Measurements from ENCODE around the gene FERMT3.

The FERMT3 gene

DNA sequence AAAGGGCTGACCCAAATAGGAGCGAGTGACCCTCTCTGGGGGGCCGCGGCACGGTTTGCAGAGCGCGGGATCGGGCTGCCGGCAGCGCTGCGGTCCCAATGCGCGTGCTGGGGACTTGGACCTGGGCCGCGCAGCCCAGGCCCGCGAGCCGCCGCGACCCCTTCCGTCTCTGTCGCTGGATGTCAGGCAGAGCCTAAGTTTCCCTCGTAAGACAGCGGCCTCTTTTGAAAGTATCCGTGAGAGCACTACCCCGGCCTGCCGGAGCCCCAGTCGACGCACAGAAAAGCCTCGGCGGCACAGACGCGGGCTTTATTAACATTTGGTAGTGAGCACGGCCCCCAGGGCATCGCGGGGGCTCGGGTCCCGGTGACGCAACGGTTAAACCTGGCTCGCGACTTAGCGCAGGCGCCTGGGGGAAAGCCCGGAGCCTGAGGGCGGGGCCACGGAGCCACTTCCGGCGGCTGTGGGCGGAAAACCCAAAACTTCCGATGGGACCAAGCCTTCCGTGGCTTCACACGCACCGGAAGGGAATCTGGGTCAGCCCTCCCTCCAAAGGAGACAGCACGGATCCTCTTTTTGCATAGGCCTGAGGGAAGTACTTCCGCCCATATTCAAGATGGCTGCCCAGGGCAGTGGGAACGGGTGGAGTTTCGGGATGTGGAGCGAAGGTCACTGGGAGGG lies 63.2 kb downstream of the FERMT3 start:
- H3K9me3 ChIP-seq (ENCODE audit: insufficient read depth, low read depth, low read length) = no peaks in the 10 kb centered on the region
- H3K4me1 ChIP-seq (ENCODE audit: control insufficient read depth in 1 of 2, insufficient read depth in 2 of 2, low read length in 2 of 2) = peaks cover 14 to 18% of the 10 kb centered on the region in 2 experiments
- peak overlapping the region; percentile 98 for H2BK5ac ChIP-seq (ENCODE audit: low read depth, low read length, poor library complexity)
- peak overlapping the region; percentile 85 for H3K18ac ChIP-seq (ENCODE audit: low read length)
- H3K36me3 ChIP-seq (ENCODE audit: control insufficient read depth in 1 of 2, insufficient read depth in 2 of 2, low read length in 2 of 2) = peaks cover 31 to 33% of the 10 kb centered on the region in 2 experiments
- H2AFZ ChIP-seq (ENCODE audit: insufficient read depth, low read length, poor library complexity) = peak overlapping the region; percentile 64
- no CpG with 5 or more reads among the region's 58 CpGs for WGBS (ENCODE audit: extremely low coverage, insufficient coverage, insufficient read length)
- H3K14ac ChIP-seq (ENCODE audit: low read length) = peak overlapping the region; percentile 96
- peak overlapping the region; percentile 80 for H3K4me3 ChIP-seq (ENCODE audit: low read depth, low read length)
- peaks cover 13% of the 10 kb centered on the region for H3K79me2 ChIP-seq (ENCODE audit: control insufficient read depth, insufficient read depth, low read length, poor library complexity)
- H2AK5ac ChIP-seq (ENCODE audit: low read length) = peak overlapping the region; percentile 55
- peak; percentile 99 to 100 for DNase-seq
- H3K79me1 ChIP-seq (ENCODE audit: low read length) = peaks cover 28% of the 10 kb centered on the region
- peak overlapping the region; percentile 99 for H4K91ac ChIP-seq (ENCODE audit: low read depth, low read length)
- H3K4ac ChIP-seq (ENCODE audit: low read depth, low read length) = peak overlapping the region; percentile 67
- peak overlapping the region; percentile 92 for H3K4me2 ChIP-seq (ENCODE audit: low read length)
- peak overlapping the region; percentile 99 for H4K8ac ChIP-seq (ENCODE audit: low read depth, low read length)
- H2BK120ac ChIP-seq (ENCODE audit: insufficient read depth, low read length, poor library complexity) = peak overlapping the region; percentile 91
- peak overlapping the region; percentile 99 for H4K12ac ChIP-seq (ENCODE audit: low read depth, low read length)
- peak overlapping the region; percentile 99 for H3K27ac ChIP-seq (ENCODE audit: low read depth, low read length)
- no peak overlapping the region for H3K23ac ChIP-seq (ENCODE audit: low read length)
- no peak overlapping the region for H2BK12ac ChIP-seq (ENCODE audit: low read length)
- H3K9ac ChIP-seq (ENCODE audit: low read length) = peak overlapping the region; percentile 96
- H3K27me3 ChIP-seq (ENCODE audit: insufficient read depth, low read length) = no peaks in the 10 kb centered on the region

Data from trophoblast cell (in vitro differentiated cells and primary cell).